A549 (cell line): ENCODE results near the gene CXCR2. TPM values are rescaled to one million over a fixed set of nuclear protein-coding genes. Genes with fewer than 3 reads are reported as not detected.

Experiments
- ATAC-seq, 2 experiments: fragments of 200-7000 bp in 1 of 2; fragments of >200 bp in 1 of 2; cut with Nextera tagmentation in 1 of 2; cut with Tn5 transposase in 1 of 2; 3 replicates each; pipeline versions ENCODE4 v1.8.0 to v1.9.1; 2018 to 2020; ENCODE audit warnings: mild to moderate bottlenecking in 1 of 2, moderate library complexity in 1 of 2
- CTCF ChIA-PET: fragments of 300-600 bp; sonication (Branson Sonifier 250); formaldehyde crosslinking; extraction: SDS; loops from one replicate; lab custom pipeline; 2021; ENCODE audit warnings: antibody characterized with exemption, inconsistent platforms; lab: Yijun Ruan, JAX
- POLR2A ChIA-PET: fragments of 350-600 bp; formaldehyde crosslinking; extraction: SDS; loops from one replicate; lab custom pipeline; 2021; ENCODE audit warnings: antibody characterized with exemption, inconsistent platforms; lab: Yijun Ruan, JAX
- DNase-seq, 2 experiments: peaks; one replicate each; pipeline versions ENCODE4 v3.0.0 to v3.0.0-alpha.2; 2011 to 2016; ENCODE audit warnings: low read depth in 1 of 2, low spot score in 1 of 2
- FAIRE-seq: peaks from 2 replicates; lab custom pipeline; 2011; peaks lifted over from hg19 to GRCh38; lab: Jason Lieb, UNC
- H3K27ac ChIP-seq, 2 experiments: fragments of >200 bp; sonication (Bioruptor Twin); formaldehyde crosslinking; 3 replicates each; pipeline ENCODE4 v1.5.1; 2016 to 2017
- H3K4me1 ChIP-seq: fragments of >200 bp; sonication (Bioruptor Twin); formaldehyde crosslinking; 3 replicates; pipeline ENCODE4 v1.6.1; 2016
- H3K4me2 ChIP-seq: fragments of >200 bp; sonication (Bioruptor Twin); formaldehyde crosslinking; 3 replicates; pipeline ENCODE4 v1.6.1; 2016
- H3K4me3 ChIP-seq: fragments of >200 bp; sonication (Bioruptor Twin); formaldehyde crosslinking; 3 replicates; pipeline ENCODE4 v1.5.1; 2016
- H3K9me3 ChIP-seq: fragments of >200 bp; sonication (Bioruptor Twin); formaldehyde crosslinking; 3 replicates; pipeline ENCODE4 v1.6.1; 2016
- BCL3 ChIP-seq: fragments of >200 bp; sonication (Bioruptor Twin); formaldehyde crosslinking; IDR thresholded peaks from 3 replicates; pipeline ENCODE4 v1.6.1; 2016
- CBX8 ChIP-seq: fragments of 200-600 bp; sonication (generic); IDR thresholded peaks from 2 replicates; pipeline ENCODE4 v1.6.1; 2016
- CEBPB ChIP-seq, 2 experiments: fragments of >200 bp in 1 of 2; sonication (Bioruptor Twin) in 1 of 2; formaldehyde crosslinking in 1 of 2; IDR thresholded peaks; 2 replicates each; pipeline ENCODE4 v1.6.1; 2012 to 2016
- CHD2 ChIP-seq: fragments of 150-350 bp; IDR thresholded peaks from 2 replicates; pipeline ENCODE4 v1.6.1; 2014; ENCODE audit warnings: low read length; ENCODE audit not compliant: partially characterized antibody
- EHMT2 ChIP-seq: fragments of 200-600 bp; sonication (generic); IDR thresholded peaks from 2 replicates; pipeline ENCODE4 v1.6.1; 2016; ENCODE audit warnings: antibody characterized with exemption, low read depth, mild to moderate bottlenecking, moderate library complexity
- ELK1 ChIP-seq: fragments of 150-350 bp; IDR thresholded peaks from 2 replicates; pipeline ENCODE4 v1.6.1; 2014; ENCODE audit warnings: low read depth, mild to moderate bottlenecking, low read length
- FOSB ChIP-seq: fragments of 250-450 bp; sonication (Bioruptor Pico); IDR thresholded peaks from 2 replicates; pipeline ENCODE4 v1.5.0; 2020; ENCODE audit warnings: mild to moderate bottlenecking, moderate library complexity
- HDAC2 ChIP-seq: fragments of 200-600 bp; sonication (generic); IDR thresholded peaks from 2 replicates; pipeline ENCODE4 v1.6.1; 2016
- HES2 ChIP-seq: fragments of >200 bp; sonication (Bioruptor Twin); formaldehyde crosslinking; IDR thresholded peaks from 2 replicates; pipeline ENCODE4 v1.6.1; 2016
- HOXA7 ChIP-seq: fragments of 250-450 bp; sonication (Bioruptor Pico); IDR thresholded peaks from 2 replicates; pipeline ENCODE4 v1.5.0; 2020; ENCODE audit warnings: mild to moderate bottlenecking, moderate library complexity
- JUN ChIP-seq, 2 experiments: fragments of >200 bp; sonication (Bioruptor Twin); formaldehyde crosslinking; IDR thresholded peaks; 2 replicates in 1 of 2; 3 replicates in 1 of 2; pipeline ENCODE4 v1.6.1; 2016 to 2017
- JUNB ChIP-seq: fragments of >200 bp; sonication (Bioruptor Twin); formaldehyde crosslinking; IDR thresholded peaks from 2 replicates; pipeline ENCODE4 v1.6.1; 2016
- KDM1A ChIP-seq: fragments of 200-600 bp; sonication (generic); IDR thresholded peaks from 2 replicates; pipeline ENCODE4 v1.6.1; 2016; ENCODE audit warnings: low read depth, mild to moderate bottlenecking
- MAFK ChIP-seq: fragments of 450-650 bp; IDR thresholded peaks from 2 replicates; pipeline ENCODE4 v1.6.1; 2014; ENCODE audit not compliant: partially characterized antibody
- MAX ChIP-seq: IDR thresholded peaks from 2 replicates; pipeline ENCODE4 v1.6.1; 2012
- MAZ ChIP-seq: fragments of 150-350 bp; IDR thresholded peaks from 2 replicates; pipeline ENCODE4 v1.6.1; 2014; ENCODE audit warnings: antibody characterized with exemption, low read depth, low read length, borderline replicate concordance
- NPAS2 ChIP-seq: fragments of 250-450 bp; sonication (Bioruptor Pico); IDR thresholded peaks from 2 replicates; pipeline ENCODE4 v1.8.0; 2022; ENCODE audit warnings: mild to moderate bottlenecking, moderate library complexity, borderline replicate concordance
- NR3C1 ChIP-seq: fragments of >200 bp; sonication (Bioruptor Twin); formaldehyde crosslinking; IDR thresholded peaks from 3 replicates; pipeline ENCODE4 v1.6.1; 2017
- PHF8 ChIP-seq: fragments of 200-600 bp; sonication (generic); IDR thresholded peaks from 2 replicates; pipeline ENCODE4 v1.6.1; 2016; ENCODE audit warnings: low read depth, mild to moderate bottlenecking, antibody characterized with exemption, moderate library complexity, borderline replicate concordance
- POLR2A ChIP-seq: IDR thresholded peaks from 2 replicates; pipeline ENCODE4 v1.6.1; 2012; ENCODE audit warnings: mild to moderate bottlenecking, low read length
- RFX5 ChIP-seq: fragments of 450-650 bp; IDR thresholded peaks from 2 replicates; pipeline ENCODE4 v1.7.1; 2014; ENCODE audit warnings: antibody characterized with exemption, mild to moderate bottlenecking, moderate library complexity
- SREBF2 ChIP-seq: fragments of 450-650 bp; IDR thresholded peaks from 2 replicates; pipeline ENCODE4 v1.6.1; 2014; ENCODE audit warnings: mild to moderate bottlenecking, moderate library complexity
- TFCP2L1 ChIP-seq: fragments of 250-450 bp; sonication (Bioruptor Pico); IDR thresholded peaks from 2 replicates; pipeline ENCODE4 v1.5.0; 2021; ENCODE audit warnings: mild to moderate bottlenecking
- TP53 ChIP-seq: fragments of 250-450 bp; sonication (Bioruptor Pico); IDR thresholded peaks from 2 replicates; pipeline ENCODE4 v1.5.0; 2021; ENCODE audit warnings: mild to moderate bottlenecking, moderate library complexity
- USF2 ChIP-seq: fragments of 450-650 bp; IDR thresholded peaks from 2 replicates; pipeline ENCODE4 v1.6.1; 2014; ENCODE audit warnings: antibody characterized with exemption
- ZC3H11A ChIP-seq: fragments of 450-650 bp; IDR thresholded peaks from 2 replicates; pipeline ENCODE4 v1.6.1; 2014; ENCODE audit warnings: antibody characterized with exemption, mild to moderate bottlenecking
- ZFP36 ChIP-seq: fragments of 450-650 bp; IDR thresholded peaks from 2 replicates; pipeline ENCODE4 v1.6.1; 2014; ENCODE audit warnings: borderline replicate concordance; ENCODE audit not compliant: partially characterized antibody
- ZNF302 ChIP-seq: fragments of 250-450 bp; sonication (Bioruptor Pico); IDR thresholded peaks from 2 replicates; pipeline ENCODE4 v1.9.0; 2021; ENCODE audit warnings: inconsistent platforms, mild to moderate bottlenecking, moderate library complexity
- WGBS: methylation state at CpG from one replicate; pipeline ENCODE4 v1.1.6; 2017; ENCODE audit errors: missing lambda C conversion rate; 5-methylcytosine and 5-hydroxymethylcytosine counted together
- polyA plus RNA-seq, 4 experiments: library from polyadenylated mRNA; depleted of rRNA in 3 of 4; stranded (reverse); fragments of >200 nt; fragmentation: RNase III in 1 of 4; extraction: RNeasy Plus Mini Kit Qiagen cat#74134 plus additional on column Dnase treatment in 1 of 4; gene quantifications; 2 replicates in 3 of 4; 3 replicates in 1 of 4; pipeline ENCODE4 v1.2.3, GENCODE V29; 2011 to 2017

The CXCR2 gene
- polyA plus RNA-seq, 2 of the 4 experiments (the other 2 are of a cell fraction) = 0.08 TPM; not detected in 1

- ChIA-PET POLR2A (no interaction called here), CTCF (no interaction called here)
- FAIRE-seq (no peak), ATAC-seq (no peak), DNase-seq (no peak)
- TF ChIP-seq KDM1A (no peak), CHD2 (no peak)
- Histone ChIP-seq H3K27ac (no peak overlapping the region), H3K4me3 (no peak overlapping the region), H3K9me3 (no peaks in the 10 kb centered on the region), H3K4me2 (no peak overlapping the region), H3K4me1 (no peaks in the 10 kb centered on the region)
Observed at GRCh38 chr2:218146056-218146455, 20.2 kb downstream of the CXCR2 start.

GRCh38 chr2:218149098-218149497 is 23.3 kb downstream of the CXCR2 start:
- ATAC-seq = no peak
- no peak for FAIRE-seq
- DNase-seq = no peak
- Histone ChIP-seq H3K4me1 (no peaks in the 10 kb centered on the region), H3K4me2 (no peak overlapping the region), H3K4me3 (no peak overlapping the region), H3K27ac (no peak overlapping the region), H3K9me3 (no peaks in the 10 kb centered on the region)
- 29% methylated on average over 5 of the region's 5 CpGs for WGBS
- CTCF ChIA-PET = no interaction called here
- POLR2A ChIA-PET = no interaction called here
- no peak for TF ChIP-seq NPAS2 (CRISPR knock-in tag)
- TF ChIP-seq CEBPB (IDR thresholded peaks at IDR 0.05) = no peak

GRCh38 chr2:218149848-218150440 is 24.1 kb downstream of the CXCR2 start:
- Histone ChIP-seq H3K4me1 (no peaks in the 10 kb centered on the region), H3K27ac (no peak overlapping the region), H3K9me3 (no peaks in the 10 kb centered on the region), H3K4me2 (no peak overlapping the region), H3K4me3 (no peak overlapping the region)
- ChIA-PET CTCF (no interaction called here), POLR2A (no interaction called here)
- FAIRE-seq (no peak), DNase-seq (no peak), ATAC-seq (no peak)
- 35% methylated on average over 5 of the region's 5 CpGs for WGBS
- TF ChIP-seq ELK1 = no peak
- TF ChIP-seq ZC3H11A = no peak
- TF ChIP-seq MAFK = no peak
- TF ChIP-seq JUN (IDR thresholded peaks at IDR 0.05) = no peak
- no peak for TF ChIP-seq TFCP2L1
- TF ChIP-seq BCL3 = no peak
- no peak for TF ChIP-seq CBX8
- no peak for TF ChIP-seq ZNF302 (CRISPR knock-in tag)
- TF ChIP-seq TP53 (CRISPR knock-in tag) = no peak
- TF ChIP-seq JUNB = no peak

- no peaks in the 10 kb centered on the region for H3K4me1 ChIP-seq
- no peak overlapping the region for H3K4me3 ChIP-seq
- H3K4me2 ChIP-seq = no peak overlapping the region
- ChIA-PET POLR2A (no interaction called here), CTCF (no interaction called here)
- 65% methylated on average over 8 of the region's 8 CpGs for WGBS
- H3K27ac ChIP-seq = no peak overlapping the region
- no peak for ATAC-seq
- TF ChIP-seq EHMT2 (no peak), MAFK (no peak), POLR2A (no peak), NR3C1 (no peak), USF2 (no peak), MAZ (no peak), HES2 (no peak), ZFP36 (no peak), SREBF2 (no peak), NPAS2 (CRISPR knock-in tag) (no peak), FOSB (no peak), RFX5 (no peak), PHF8 (no peak), HDAC2 (no peak), MAX (no peak), HOXA7 (CRISPR knock-in tag) (no peak)
- no peak for DNase-seq
- no peaks in the 10 kb centered on the region for H3K9me3 ChIP-seq
- FAIRE-seq = no peak
Observed at GRCh38 chr2:218152172-218152571, 26.3 kb downstream of the CXCR2 start.
